Vagina (tissue), 2 donors: ENCODE results near the gene ARHGAP26.

Experiments
- POLR2AphosphoS5 ChIP-seq, 2 donors: sonication (generic); formaldehyde crosslinking; IDR thresholded peaks; one replicate each; pipeline ENCODE4 v1.9.0; 2017; ENCODE audit warnings: antibody characterized with exemption in 2 of 2, mild to moderate bottlenecking in 2 of 2, low read depth in 1 of 2; ENCODE audit not compliant: insufficient read depth in 1 of 2
- TF ChIP-seq, protein P1 (sequence below), 3 experiments: fragments of 450-650 bp in 2 of 3; fragments of 200-600 bp in 1 of 3; sonication (generic) in 1 of 3; IDR thresholded peaks; one replicate each; pipeline ENCODE4 v1.5.1; 2017 to 2019; ENCODE audit warnings: antibody characterized with exemption in 3 of 3, mild to moderate bottlenecking in 2 of 3, moderate library complexity in 2 of 3

GRCh38 chr5:143183989-143184388 lies 413.8 kb downstream of the ARHGAP26 start:
- TF ChIP-seq, protein P1, sequence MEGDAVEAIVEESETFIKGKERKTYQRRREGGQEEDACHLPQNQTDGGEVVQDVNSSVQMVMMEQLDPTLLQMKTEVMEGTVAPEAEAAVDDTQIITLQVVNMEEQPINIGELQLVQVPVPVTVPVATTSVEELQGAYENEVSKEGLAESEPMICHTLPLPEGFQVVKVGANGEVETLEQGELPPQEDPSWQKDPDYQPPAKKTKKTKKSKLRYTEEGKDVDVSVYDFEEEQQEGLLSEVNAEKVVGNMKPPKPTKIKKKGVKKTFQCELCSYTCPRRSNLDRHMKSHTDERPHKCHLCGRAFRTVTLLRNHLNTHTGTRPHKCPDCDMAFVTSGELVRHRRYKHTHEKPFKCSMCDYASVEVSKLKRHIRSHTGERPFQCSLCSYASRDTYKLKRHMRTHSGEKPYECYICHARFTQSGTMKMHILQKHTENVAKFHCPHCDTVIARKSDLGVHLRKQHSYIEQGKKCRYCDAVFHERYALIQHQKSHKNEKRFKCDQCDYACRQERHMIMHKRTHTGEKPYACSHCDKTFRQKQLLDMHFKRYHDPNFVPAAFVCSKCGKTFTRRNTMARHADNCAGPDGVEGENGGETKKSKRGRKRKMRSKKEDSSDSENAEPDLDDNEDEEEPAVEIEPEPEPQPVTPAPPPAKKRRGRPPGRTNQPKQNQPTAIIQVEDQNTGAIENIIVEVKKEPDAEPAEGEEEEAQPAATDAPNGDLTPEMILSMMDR (IDR thresholded peaks at IDR 0.05) = no peak
- TF ChIP-seq POLR2AphosphoS5 (IDR thresholded peaks at IDR 0.05; ENCODE audit: insufficient read depth in 1 of 2, low read depth in 1 of 2) = no peak
